ENCODE results near the gene SLC5A9. TPM values are rescaled to one million over a fixed set of nuclear protein-coding genes. Genes with fewer than 3 reads are reported as not detected.

SLC5A9 gene
- total RNA-seq, 1 donor from 2014 or later, result not detected

DNA sequence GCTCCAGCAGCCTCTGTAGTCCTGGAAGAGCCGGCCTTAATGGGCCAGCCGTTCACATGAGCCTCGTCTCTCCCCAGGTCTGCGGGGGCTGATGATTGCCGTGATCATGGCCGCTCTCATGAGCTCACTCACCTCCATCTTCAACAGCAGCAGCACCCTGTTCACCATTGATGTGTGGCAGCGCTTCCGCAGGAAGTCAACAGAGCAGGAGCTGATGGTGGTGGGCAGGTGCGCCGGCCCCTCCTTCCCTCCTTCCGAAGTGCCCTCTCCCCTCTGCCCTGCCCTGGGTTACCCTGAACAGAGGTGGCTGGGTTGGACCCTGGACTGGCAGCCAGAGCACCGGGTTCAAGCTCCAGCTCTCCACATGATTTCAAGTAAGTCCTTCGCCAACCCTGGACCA, 13.1 kb downstream of the SLC5A9 start:
- intact Hi-C loops (cut with micrococcal nuclease), result loop anchor here (2.0 to 5.0 kb wide), 2 partner anchors 239 to 1043 kb away; partner anchors contain the start of genes PDZK1IP1 and TRABD2B
- TF ChIP-seq, protein P1, sequence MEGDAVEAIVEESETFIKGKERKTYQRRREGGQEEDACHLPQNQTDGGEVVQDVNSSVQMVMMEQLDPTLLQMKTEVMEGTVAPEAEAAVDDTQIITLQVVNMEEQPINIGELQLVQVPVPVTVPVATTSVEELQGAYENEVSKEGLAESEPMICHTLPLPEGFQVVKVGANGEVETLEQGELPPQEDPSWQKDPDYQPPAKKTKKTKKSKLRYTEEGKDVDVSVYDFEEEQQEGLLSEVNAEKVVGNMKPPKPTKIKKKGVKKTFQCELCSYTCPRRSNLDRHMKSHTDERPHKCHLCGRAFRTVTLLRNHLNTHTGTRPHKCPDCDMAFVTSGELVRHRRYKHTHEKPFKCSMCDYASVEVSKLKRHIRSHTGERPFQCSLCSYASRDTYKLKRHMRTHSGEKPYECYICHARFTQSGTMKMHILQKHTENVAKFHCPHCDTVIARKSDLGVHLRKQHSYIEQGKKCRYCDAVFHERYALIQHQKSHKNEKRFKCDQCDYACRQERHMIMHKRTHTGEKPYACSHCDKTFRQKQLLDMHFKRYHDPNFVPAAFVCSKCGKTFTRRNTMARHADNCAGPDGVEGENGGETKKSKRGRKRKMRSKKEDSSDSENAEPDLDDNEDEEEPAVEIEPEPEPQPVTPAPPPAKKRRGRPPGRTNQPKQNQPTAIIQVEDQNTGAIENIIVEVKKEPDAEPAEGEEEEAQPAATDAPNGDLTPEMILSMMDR (IDR thresholded peaks at IDR 0.05), result no peak
- Mint-ChIP-seq H3K4me3 (no peak overlapping the region), H3K27me3 (no peaks in the 10 kb centered on the region), H3K9me3 (no peaks in the 10 kb centered on the region), H3K27ac (no peak overlapping the region), H3K4me1 (peaks cover 3% of the 10 kb centered on the region), H3K36me3 (ENCODE audit: low read depth) (no peaks in the 10 kb centered on the region)
- no peak for DNase-seq
- ChIA-PET CTCF (interaction anchor here (3.1 kb wide), 1 partner anchor 142 kb away, joined by 16 read pairs; no protein-coding TSS in a partner anchor), POLR2A (no interaction called here)
- ATAC-seq (ENCODE audit: low read depth), result no peak

DNA sequence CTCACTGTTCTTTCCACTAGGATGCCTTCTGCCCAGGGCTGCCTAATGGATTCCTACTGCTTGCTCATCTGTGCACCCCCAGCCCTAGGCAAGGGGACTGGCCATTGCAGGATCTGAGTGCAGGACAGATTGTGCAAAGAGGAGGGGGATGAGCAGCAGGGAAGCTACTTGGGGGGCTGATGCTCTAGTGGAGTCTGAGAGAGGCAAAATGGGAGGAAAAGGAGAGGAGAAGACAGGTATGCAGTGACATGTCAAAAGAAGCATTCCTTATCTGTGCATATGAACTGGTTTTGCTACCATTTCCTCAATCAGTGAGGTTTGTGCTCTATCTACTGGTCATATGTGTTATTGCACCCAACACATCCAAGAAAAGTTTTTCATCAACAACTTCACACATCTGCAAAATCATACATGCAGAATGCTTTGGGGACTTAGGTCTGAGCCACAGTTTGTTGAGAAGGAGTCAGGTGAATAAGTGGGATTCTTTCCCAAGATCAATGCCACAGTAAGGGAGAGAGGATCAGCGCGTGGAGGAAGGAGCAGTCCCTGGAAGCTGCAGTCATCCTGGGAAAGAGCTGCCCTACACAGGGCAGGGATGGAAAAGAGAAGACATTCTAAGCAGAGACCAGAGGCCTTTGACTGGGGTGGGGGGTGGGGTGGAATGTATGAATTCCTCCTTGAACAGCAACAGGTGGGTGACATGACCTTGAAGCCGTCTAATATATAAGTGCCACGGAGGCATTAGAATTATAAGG, 14.4 kb downstream of the SLC5A9 start:
- intact Hi-C loops (cut with micrococcal nuclease), result loop anchor here (2.0 to 5.0 kb wide), 2 partner anchors 240 to 1045 kb away; partner anchors contain the start of genes PDZK1IP1 and TRABD2B

GRCh38 chr1:48242141-48242736, 19.7 kb downstream of the SLC5A9 start:
- Mint-ChIP-seq H3K9me3 (peaks cover 3% of the 10 kb centered on the region), H3K27ac (no peak overlapping the region), H3K27me3 (no peaks in the 10 kb centered on the region), H3K4me1 (peaks cover 40% of the 10 kb centered on the region), H3K4me3 (no peak overlapping the region), H3K36me3 (ENCODE audit: low read depth) (no peaks in the 10 kb centered on the region)
- ChIA-PET POLR2A (no interaction called here), CTCF (no interaction called here)
- DNase-seq (no peak), ATAC-seq (ENCODE audit: low read depth) (peak; percentile 18)
- TF ChIP-seq, protein P1 (IDR thresholded peaks at IDR 0.05), result no peak
- intact Hi-C loops (cut with micrococcal nuclease), result no loop called here

More for the DNA sequence above, 14.4 kb downstream of the SLC5A9 start:
- DNase-seq, result no peak
- Mint-ChIP-seq H3K4me3 (no peak overlapping the region), H3K27me3 (no peaks in the 10 kb centered on the region), H3K9me3 (no peaks in the 10 kb centered on the region), H3K36me3 (ENCODE audit: low read depth) (no peaks in the 10 kb centered on the region), H3K4me1 (peaks cover 15% of the 10 kb centered on the region), H3K27ac (no peak overlapping the region)
- POLR2A ChIA-PET, result no interaction called here
- TF ChIP-seq, protein P1 (IDR thresholded peaks at IDR 0.05), result no peak
- CTCF ChIA-PET, result interaction anchor here (2.1 to 3.1 kb wide), 2 partner anchors 143 kb away, joined by 5 to 16 read pairs; no protein-coding TSS in a partner anchor
- ATAC-seq (ENCODE audit: low read depth), result no peak

DNA sequence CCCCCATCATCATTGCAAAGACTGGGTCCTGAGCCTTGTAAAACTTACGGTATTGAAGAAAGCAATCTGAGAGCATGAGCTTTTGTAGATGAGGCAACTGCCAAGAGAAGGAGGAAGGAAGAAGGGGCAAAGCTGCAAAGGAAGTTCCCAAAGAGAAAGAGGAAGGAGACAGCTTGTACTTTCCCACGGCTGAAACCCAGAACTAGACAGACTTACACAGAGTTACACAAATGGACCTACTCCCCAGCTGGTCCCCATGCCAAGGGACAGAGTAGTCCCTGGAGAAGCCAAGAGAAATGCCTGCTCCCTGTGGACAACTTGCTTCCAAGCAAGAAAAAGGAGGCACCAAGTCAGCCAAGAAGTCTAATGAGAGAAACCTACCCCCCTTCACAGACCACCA, 22.6 kb downstream of the SLC5A9 start:
- CTCF ChIA-PET, result no interaction called here
- peak overlapping the region; percentile 66 for H3K4me3 Mint-ChIP-seq
- peak; percentile 50 for ATAC-seq (ENCODE audit: low read depth)

GRCh38 chr1:48246727-48247126, 24.2 kb downstream of the SLC5A9 start:
- POLR2A ChIA-PET, result no interaction called here
- intact Hi-C loops (cut with micrococcal nuclease), result no loop called here

More for the DNA sequence above, 22.6 kb downstream of the SLC5A9 start:
- Mint-ChIP-seq H3K27ac (peak overlapping the region; percentile 82), H3K27me3 (no peaks in the 10 kb centered on the region), H3K36me3 (ENCODE audit: low read depth) (no peaks in the 10 kb centered on the region), H3K9me3 (peaks cover 3% of the 10 kb centered on the region), H3K4me1 (peaks cover 44% of the 10 kb centered on the region)
- DNase-seq, result no peak
- intact Hi-C loops (cut with micrococcal nuclease), result no loop called here
- POLR2A ChIA-PET, result no interaction called here
- TF ChIP-seq, protein P1 (IDR thresholded peaks at IDR 0.05), result no peak

More at GRCh38 chr1:48246727-48247126, 24.2 kb downstream of the SLC5A9 start:
- no peak overlapping the region for H3K27ac Mint-ChIP-seq
- CTCF ChIA-PET, result no interaction called here
- H3K4me1 Mint-ChIP-seq, result peaks cover 33% of the 10 kb centered on the region
- peaks cover 3% of the 10 kb centered on the region for H3K9me3 Mint-ChIP-seq
- ATAC-seq (ENCODE audit: low read depth) (no peak), DNase-seq (no peak)
- no peaks in the 10 kb centered on the region for H3K27me3 Mint-ChIP-seq
- no peak overlapping the region for H3K4me3 Mint-ChIP-seq
- no peaks in the 10 kb centered on the region for H3K36me3 Mint-ChIP-seq (ENCODE audit: low read depth)
- TF ChIP-seq, protein P1 (IDR thresholded peaks at IDR 0.05), result no peak
